Measurements from ENCODE around the gene CABLES1. TPM values are rescaled to one million over a fixed set of nuclear protein-coding genes. Genes with fewer than 3 reads are reported as not detected.

The CABLES1 gene
- total RNA-seq, 6 experiments from 2014 or later = 7.4 to 21.5 (median 11.3) TPM

GRCh38 chr18:23172591-23173380 lies 37.5 kb downstream of the CABLES1 start:
- intact Hi-C loops (cut with DNase I) = no loop called here
- TF ChIP-seq POLR2A (IDR thresholded peaks at IDR 0.05) (no peak), CTCF (IDR thresholded peaks at IDR 0.05) (no peak)
- DNase-seq = no peak

GRCh38 chr18:23173912-23174311 lies 38.6 kb downstream of the CABLES1 start:
- Histone ChIP-seq H3K9me3 (no peaks in the 10 kb centered on the region), H3K27ac (no peak overlapping the region), H3K4me3 (no peak overlapping the region), H3K4me1 (peaks cover 0 to 13% (median 4%) of the 10 kb centered on the region in 4 donors), H3K27me3 (no peaks in the 10 kb centered on the region), H3K36me3 (no peaks in the 10 kb centered on the region)
- intact Hi-C loops (cut with DNase I) = no loop called here
- DNase-seq = no peak
- WGBS (ENCODE audit: insufficient coverage, low coverage, low lambda C conversion rate, missing lambda C conversion rate) = 90% methylated on average over 7 of the region's 7 CpGs
- ATAC-seq = no peak
- TF ChIP-seq CTCF (IDR thresholded peaks at IDR 0.05) (no peak), POLR2A (IDR thresholded peaks at IDR 0.05) (no peak)

More at GRCh38 chr18:23172591-23173380, 37.5 kb downstream of the CABLES1 start:
- H3K9me3 ChIP-seq = no peaks in the 10 kb centered on the region
- H3K27me3 ChIP-seq = no peaks in the 10 kb centered on the region
- no peak overlapping the region for H3K27ac ChIP-seq
- H3K36me3 ChIP-seq = no peaks in the 10 kb centered on the region
- WGBS (ENCODE audit: insufficient coverage, low coverage, low lambda C conversion rate, missing lambda C conversion rate) = 82% methylated on average over 8 of the region's 14 CpGs
- ATAC-seq = no peak
- peaks cover 0 to 4% (median 0%) of the 10 kb centered on the region in 4 donors for H3K4me1 ChIP-seq
- H3K4me3 ChIP-seq = no peak overlapping the region

GRCh38 chr18:23176701-23177432 lies 41.6 kb downstream of the CABLES1 start:
- Histone ChIP-seq H3K4me1 (peaks cover 0 to 19% (median 9%) of the 10 kb centered on the region in 4 donors), H3K4me3 (no peak overlapping the region), H3K27me3 (no peaks in the 10 kb centered on the region), H3K27ac (no peak overlapping the region), H3K36me3 (no peaks in the 10 kb centered on the region), H3K9me3 (no peaks in the 10 kb centered on the region)
- WGBS (ENCODE audit: insufficient coverage, low coverage, low lambda C conversion rate, missing lambda C conversion rate) = 86% methylated on average over 8 of the region's 17 CpGs
- TF ChIP-seq POLR2A (IDR thresholded peaks at IDR 0.05) = no peak
- no peak for TF ChIP-seq CTCF (IDR thresholded peaks at IDR 0.05)
- no peak for ATAC-seq
- DNase-seq = no peak
- intact Hi-C loops (cut with DNase I) = no loop called here

DNA sequence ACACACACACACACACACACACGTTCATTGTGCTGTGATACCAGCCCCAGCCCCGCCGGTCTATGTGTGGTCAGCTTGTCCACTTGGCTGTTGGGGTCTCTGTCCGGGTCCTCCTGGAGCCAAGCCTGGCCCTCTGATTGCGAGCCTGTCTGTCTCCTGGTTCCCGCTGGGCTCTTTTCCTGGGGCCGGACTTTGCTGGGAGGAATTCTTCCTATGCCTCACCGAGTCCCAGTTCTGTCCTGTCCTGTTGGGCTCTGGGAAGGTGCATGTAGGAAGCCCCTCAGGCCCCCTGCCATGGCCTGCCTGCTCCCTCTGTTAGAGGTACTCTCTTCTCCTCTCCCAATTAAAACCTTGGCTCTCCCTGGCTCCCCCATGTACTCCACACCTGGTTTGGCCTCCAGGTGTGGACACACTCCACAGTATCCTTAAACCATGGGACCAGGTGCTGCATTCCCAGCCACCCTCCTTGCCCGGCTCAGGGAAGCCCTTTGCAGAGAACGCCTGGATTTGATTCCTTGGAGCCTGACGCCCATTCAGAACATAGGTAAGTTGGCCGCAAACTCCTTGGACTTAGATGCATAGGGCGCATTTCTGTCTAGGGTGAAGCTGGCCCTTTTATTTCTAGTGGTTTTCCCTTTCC lies 42.3 kb downstream of the CABLES1 start:
- WGBS (ENCODE audit: insufficient coverage, low coverage, low lambda C conversion rate, missing lambda C conversion rate) = 83% methylated on average over 9 of the region's 13 CpGs
- TF ChIP-seq CTCF (IDR thresholded peaks at IDR 0.05) = no peak
- TF ChIP-seq POLR2A (IDR thresholded peaks at IDR 0.05) = no peak
- Histone ChIP-seq H3K36me3 (no peaks in the 10 kb centered on the region), H3K4me3 (no peak overlapping the region), H3K9me3 (no peaks in the 10 kb centered on the region), H3K4me1 (peaks cover 0 to 19% (median 9%) of the 10 kb centered on the region in 4 donors), H3K27ac (no peak overlapping the region), H3K27me3 (no peaks in the 10 kb centered on the region)
- ATAC-seq (no peak), DNase-seq (no peak)
- intact Hi-C loops (cut with DNase I) = no loop called here
